ENCODE measurements around the gene NBAS. TPM values are rescaled to one million over a fixed set of nuclear protein-coding genes. Genes with fewer than 3 reads are reported as not detected.

NBAS gene
- total and polyA plus RNA-seq, 8 donors = 26.6 to 36.7 (median 31.1) TPM

DNA sequence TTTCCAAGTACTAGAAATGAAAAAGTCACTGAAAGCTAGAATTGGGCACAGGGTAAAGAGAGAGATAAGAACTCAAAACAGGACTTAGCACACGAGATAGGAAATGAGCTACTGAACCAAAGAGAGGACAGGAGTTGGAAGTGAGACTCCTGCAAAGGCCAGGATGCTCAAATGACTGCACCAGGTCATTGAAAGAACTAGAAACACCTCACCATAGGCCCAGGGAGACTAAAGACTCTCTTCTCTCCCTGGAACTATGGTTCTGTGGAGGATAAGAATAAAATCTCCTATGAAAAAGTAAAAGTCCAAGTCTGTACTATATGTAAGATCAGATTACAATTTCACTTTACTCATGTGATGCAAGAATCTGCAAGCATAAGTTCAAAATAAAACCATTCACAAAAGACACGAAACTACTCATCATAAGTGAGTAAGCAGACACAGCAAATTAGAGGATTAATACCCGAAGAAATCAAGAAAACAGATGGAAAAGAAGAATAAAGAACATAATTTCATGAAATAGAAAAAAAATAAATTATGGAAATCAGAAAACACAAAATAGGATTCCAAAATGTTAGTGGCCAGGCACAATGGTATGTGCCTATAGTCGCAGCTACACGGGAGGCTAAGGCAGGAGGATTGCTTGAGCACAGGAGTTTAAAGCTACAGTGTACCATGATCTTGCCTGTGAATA, 6.5 kb downstream of the NBAS start:
- Histone ChIP-seq H3K4me1 (peaks cover 0 to 23% (median 22%) of the 10 kb centered on the region in 3 donors), H3K27me3 (no peaks in the 10 kb centered on the region), H3K4me3 (no peak overlapping the region), H3K9me3 (no peaks in the 10 kb centered on the region), H3K36me3 (peaks cover 0 to 4% (median 0%) of the 10 kb centered on the region in 3 donors), H3K27ac (no peak overlapping the region)
- WGBS, 2 donors = 89 to 90% methylated on average over 5 of the region's 5 CpGs
- TF ChIP-seq, protein P1, sequence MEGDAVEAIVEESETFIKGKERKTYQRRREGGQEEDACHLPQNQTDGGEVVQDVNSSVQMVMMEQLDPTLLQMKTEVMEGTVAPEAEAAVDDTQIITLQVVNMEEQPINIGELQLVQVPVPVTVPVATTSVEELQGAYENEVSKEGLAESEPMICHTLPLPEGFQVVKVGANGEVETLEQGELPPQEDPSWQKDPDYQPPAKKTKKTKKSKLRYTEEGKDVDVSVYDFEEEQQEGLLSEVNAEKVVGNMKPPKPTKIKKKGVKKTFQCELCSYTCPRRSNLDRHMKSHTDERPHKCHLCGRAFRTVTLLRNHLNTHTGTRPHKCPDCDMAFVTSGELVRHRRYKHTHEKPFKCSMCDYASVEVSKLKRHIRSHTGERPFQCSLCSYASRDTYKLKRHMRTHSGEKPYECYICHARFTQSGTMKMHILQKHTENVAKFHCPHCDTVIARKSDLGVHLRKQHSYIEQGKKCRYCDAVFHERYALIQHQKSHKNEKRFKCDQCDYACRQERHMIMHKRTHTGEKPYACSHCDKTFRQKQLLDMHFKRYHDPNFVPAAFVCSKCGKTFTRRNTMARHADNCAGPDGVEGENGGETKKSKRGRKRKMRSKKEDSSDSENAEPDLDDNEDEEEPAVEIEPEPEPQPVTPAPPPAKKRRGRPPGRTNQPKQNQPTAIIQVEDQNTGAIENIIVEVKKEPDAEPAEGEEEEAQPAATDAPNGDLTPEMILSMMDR (IDR thresholded peaks at IDR 0.05) = no peak
- no peak for ATAC-seq
- FAIRE-seq = no peak
- intact Hi-C loops (cut with DNase I) = no loop called here
- no peak for DNase-seq

DNA sequence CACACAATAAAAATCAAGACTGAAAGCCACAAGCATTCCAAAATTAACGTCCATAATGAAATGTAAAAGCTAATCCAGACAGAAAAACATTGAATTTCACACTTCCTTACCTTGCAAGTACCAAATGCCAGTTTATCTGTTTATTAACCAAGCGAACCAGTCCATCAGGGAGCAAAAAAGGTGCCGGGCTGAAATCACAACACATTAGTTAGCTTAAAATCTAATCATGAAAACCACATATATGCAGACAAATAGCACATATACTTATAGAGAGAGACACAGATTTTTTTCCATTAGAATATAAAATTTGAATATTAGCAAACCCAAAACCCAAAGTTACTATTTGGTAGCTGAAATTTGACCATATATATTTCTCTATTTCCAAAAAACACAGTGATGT, 7.2 kb downstream of the NBAS start:
- WGBS, 2 donors = 84 to 89% methylated on average over 3 of the region's 3 CpGs
- TF ChIP-seq, protein P1 (IDR thresholded peaks at IDR 0.05) = no peak
- no peak for FAIRE-seq
- Histone ChIP-seq H3K4me3 (no peak overlapping the region), H3K9me3 (no peaks in the 10 kb centered on the region), H3K27ac (no peak overlapping the region), H3K36me3 (peaks cover 0 to 8% (median 0%) of the 10 kb centered on the region in 3 donors), H3K27me3 (no peaks in the 10 kb centered on the region), H3K4me1 (peaks cover 0 to 16% (median 15%) of the 10 kb centered on the region in 3 donors)
- DNase-seq = no peak
- no peak for ATAC-seq
- intact Hi-C loops (cut with DNase I) = no loop called here

DNA sequence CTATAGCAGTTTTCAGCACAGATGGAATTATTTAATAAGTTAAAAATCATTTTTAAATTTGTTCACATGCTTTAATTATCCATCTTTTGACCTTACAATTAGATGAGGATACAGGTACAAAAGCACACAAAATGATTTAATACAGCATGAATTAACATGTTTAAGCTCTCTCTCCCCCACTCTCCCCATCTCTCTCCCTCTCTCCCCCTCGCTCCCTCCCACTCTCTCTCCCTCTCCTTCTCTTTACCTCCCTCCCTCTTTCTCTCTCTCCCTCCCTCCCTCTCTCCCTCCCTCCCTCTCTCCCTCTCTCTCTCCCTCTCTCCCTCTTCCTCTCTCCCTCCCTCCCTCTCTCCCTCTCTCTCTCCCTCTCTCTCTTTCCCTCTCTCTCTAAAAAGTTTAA, 7.6 kb downstream of the NBAS start:
- intact Hi-C loops (cut with DNase I) = no loop called here
- Histone ChIP-seq H3K9me3 (no peaks in the 10 kb centered on the region), H3K36me3 (peaks cover 0 to 12% (median 0%) of the 10 kb centered on the region in 3 donors), H3K27me3 (no peaks in the 10 kb centered on the region), H3K27ac (no peak overlapping the region), H3K4me1 (peaks cover 0 to 13% (median 11%) of the 10 kb centered on the region in 3 donors), H3K4me3 (no peak overlapping the region)
- DNase-seq = no peak
- TF ChIP-seq, protein P1 (IDR thresholded peaks at IDR 0.05) = no peak
- FAIRE-seq = no peak
- WGBS, 2 donors = 88 to 90% methylated on average over 1 of the region's 1 CpG
- ATAC-seq = no peak

DNA sequence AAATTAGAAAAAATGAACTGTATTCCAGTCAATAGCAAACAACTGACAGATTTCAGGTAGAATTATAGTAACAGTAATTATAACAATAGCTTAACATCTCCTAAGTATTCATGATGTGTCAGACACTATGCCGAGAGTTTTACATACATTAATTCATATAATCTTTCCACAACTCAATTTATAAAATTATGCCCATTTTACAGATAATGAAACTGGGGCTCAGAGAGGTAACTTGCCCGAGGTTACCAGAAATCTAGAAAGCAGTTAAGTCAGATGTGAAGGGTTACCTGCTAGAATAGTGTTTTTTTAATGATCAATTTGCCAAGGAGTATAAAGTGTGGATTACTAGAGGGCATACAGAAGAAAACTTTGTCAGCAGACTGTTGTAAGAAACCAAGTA, 12.2 kb downstream of the NBAS start:
- DNase-seq = no peak
- no peak for ATAC-seq
- FAIRE-seq = no peak
- no peak overlapping the region for H3K4me3 ChIP-seq
- intact Hi-C loops (cut with DNase I) = no loop called here
- TF ChIP-seq, protein P1 (IDR thresholded peaks at IDR 0.05) = no peak
- no peak overlapping the region for H3K27ac ChIP-seq
- no peaks in the 10 kb centered on the region for H3K27me3 ChIP-seq
- no peaks in the 10 kb centered on the region for H3K9me3 ChIP-seq
- 90 to 92% methylated on average over 2 of the region's 2 CpGs for WGBS, 2 donors
- H3K36me3 ChIP-seq = peaks cover 0 to 14% (median 0%) of the 10 kb centered on the region in 3 donors
- no peaks in the 10 kb centered on the region for H3K4me1 ChIP-seq
